C1 segment of cervical spinal cord (tissue), 14 donors: ENCODE data around the gene FOS.

Source experiments
- DNase-seq, 14 donors: peaks; one replicate each; lab custom pipeline; 2025; lab: John Stamatoyannopoulos, UW

The FOS gene

DNA sequence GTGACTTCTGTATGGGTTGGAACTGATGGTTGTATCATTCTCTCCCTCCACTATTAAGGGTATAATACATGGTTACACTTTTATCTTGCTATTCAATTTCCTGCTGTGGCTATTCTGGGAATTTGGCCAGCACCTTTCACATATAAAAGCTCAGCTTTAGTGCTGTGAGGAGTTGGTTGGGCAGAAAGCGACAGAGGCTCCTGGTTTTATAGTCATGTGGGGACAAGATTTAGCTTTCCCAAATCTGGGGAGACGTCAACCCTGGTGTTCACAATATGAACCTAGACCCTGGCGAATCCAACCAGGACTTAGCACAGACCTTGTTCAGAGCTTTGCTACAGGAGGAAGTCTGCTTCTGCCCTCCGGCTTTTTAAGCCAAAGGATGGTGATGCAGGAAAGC, 36.5 kb downstream of the FOS start:
- DNase-seq = peak in 3 of 14 donors; percentile 7 to 14 (median 14)

DNA sequence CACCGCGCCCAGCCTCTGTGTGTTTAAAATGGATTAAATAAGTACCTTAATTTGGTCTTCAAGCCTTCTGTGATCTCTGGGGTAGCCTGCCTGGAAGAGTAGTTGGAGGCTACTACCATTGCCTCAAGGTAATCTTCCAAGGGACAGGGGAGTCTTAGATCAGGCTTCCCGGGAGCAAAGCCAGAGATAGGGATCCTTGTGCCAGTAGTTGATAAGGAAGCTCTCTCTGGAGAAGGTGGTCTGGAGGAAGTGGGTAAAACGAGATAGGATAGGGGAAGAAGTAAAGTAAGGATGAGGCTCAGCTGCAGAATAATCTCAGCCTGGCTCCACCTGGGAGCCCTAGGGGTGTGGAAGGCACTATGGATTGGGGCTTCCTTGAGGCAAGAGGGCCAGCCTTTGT, 38.5 kb downstream of the FOS start:
- no peak for DNase-seq

GRCh38 chr14:75318353-75318752, 39.7 kb downstream of the FOS start:
- DNase-seq = no peak

- no peak for DNase-seq
Observed at GRCh38 chr14:75319021-75319420, 40.4 kb downstream of the FOS start.

DNA sequence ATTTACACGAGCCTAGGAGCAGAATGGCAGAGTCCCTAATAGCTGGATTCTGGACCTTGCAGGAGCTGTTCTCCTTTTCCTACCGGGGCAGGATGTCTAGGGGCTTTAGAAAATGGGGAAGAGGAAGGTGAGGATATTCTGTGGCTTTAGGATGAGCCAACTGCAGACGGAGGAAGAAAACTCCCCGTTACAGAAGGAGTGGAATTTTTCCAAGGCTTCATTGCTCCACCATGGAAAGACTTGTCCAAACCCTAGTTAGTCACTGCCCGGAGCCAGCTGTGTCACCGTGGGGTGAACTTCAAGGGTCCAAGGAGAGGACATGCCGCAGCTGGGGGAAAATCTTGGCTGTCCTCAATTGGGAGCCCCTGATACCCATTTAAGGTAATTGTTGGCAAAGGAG, 41.6 kb downstream of the FOS start:
- DNase-seq = no peak

DNA sequence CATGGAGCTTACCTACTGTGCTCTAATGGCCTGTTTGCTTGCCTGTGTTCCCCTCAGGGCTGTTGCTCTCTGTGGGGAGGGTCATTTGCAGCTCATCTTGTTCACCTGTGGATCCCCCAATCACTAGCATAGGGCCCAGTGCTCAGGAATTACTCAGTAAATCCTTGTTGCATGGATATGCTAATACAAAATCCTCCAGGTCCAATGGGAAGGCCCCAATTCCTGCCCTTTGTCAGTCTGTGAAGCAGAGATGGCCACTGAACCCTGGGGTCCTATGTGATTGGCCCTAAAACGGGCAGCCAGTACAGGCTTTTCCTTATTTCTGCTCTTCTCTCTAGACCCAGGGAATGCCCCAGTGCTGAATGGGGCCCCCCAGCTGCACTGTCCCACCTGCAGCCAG, 44.1 kb downstream of the FOS start:
- no peak for DNase-seq

- DNase-seq = no peak
Observed at GRCh38 chr14:75323571-75323970, 44.9 kb downstream of the FOS start.

DNA sequence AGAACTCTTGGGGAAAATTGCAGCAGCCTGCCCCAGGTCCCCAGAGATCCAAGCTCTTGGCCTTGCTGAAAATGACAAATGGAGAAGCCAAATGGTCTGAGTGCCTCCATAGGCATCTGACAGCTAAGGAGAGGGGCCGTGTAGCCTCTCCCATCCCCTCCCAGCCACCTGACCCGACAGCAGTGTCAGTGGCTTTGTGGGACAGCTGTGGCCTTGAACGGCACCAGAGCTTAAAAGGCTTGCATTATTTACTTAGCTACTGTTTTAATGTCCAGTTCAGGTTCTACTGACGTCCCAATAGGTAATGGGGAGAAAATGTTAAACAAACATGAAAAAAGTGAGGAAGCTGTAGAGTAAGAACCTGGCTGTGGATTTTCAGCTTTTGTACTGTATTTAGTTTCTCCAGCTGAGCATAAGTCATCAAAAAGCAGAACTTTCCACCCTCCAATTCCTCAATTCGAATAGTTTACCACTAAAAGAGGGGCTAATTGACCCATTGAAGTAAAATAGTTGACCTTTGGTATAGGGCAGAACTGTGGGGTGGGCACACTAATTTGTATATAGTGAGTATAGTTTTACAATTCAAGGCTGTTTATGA, 50.0 kb downstream of the FOS start:
- DNase-seq = no peak

DNA sequence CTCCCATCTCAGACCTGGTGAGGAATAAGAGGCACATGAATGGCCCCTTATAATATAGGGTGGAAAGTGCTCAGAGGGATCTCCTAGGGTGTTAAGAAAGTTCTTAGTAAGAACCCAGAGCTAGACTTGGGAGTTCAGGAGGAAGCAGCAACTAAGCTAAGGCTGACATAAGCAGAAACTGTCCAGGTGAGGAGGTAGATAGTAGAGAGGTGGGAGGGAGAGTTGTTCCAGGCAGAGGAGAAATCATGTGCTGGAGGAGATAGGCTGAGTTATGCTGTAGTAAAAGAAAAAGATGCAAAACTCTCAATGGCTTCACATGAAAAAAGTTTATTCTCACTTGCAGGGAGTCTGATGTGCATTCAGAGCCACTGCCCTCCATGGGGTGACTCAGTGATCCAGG, 50.7 kb downstream of the FOS start:
- no peak for DNase-seq

DNA sequence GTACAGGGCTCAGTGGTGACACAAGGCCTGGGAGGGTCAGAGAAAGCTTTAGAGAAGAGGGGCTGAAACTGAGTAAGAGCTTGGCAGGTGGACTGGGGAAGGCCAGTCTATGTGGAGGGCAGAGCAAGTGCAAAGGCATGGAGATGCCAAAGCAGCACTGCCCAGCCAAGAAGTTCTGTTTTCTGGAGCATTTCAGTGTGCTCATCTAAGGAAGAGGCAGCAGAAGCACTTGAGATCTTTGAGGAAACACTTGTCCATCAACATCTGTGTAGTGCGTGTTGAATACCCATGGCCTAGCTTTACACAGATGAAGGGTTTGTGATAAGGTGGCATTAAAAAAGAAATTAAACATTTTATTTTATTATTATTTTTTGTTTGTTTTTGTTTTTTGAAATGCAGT, 52.8 kb downstream of the FOS start:
- no peak for DNase-seq
